CMK (cell line): Measurements from ENCODE around the gene ETV2.
"Not testable (repeated sequence)": the region's sequence is repeated elsewhere in the genome, so short reads cannot be mapped to it uniquely, and the experiment has no call there.

ENCODE experiments used
- DNase-seq: peaks from one replicate; pipeline ENCODE4 v3.0.0-alpha.2; 2010; ENCODE audit warnings: low read depth

ETV2 gene

GRCh38 chr19:35628565-35629331 lies 12.8 kb upstream of the ETV2 start, which contains the start of gene RBM42:
RBM42 (plus strand) TSS chr19:35629036; CDS start chr19:35629154, 118 bp downstream.
- DNase-seq = peak; percentile 98

GRCh38 chr19:35629332-35629633 lies 12.3 kb upstream of the ETV2 start:
- DNase-seq = no peak

GRCh38 chr19:35633727-35634440 lies 7.7 kb upstream of the ETV2 start:
- DNase-seq = no peak

- DNase-seq = no peak
These were observed 4.9 kb upstream of the ETV2 start for GRCh38 chr19:35636651-35637050.

- DNase-seq = no peak
These were observed 4.4 kb upstream of the ETV2 start for GRCh38 chr19:35637165-35637564.

- no peak for DNase-seq
These were observed 2.3 kb upstream of the ETV2 start for GRCh38 chr19:35639321-35639639.

- DNase-seq = no peak
These were observed 1.7 kb upstream of the ETV2 start for GRCh38 chr19:35639863-35640262.

GRCh38 chr19:35642312-35642711 lies 767 bp downstream of the ETV2 start:
- DNase-seq = no peak

- no peak for DNase-seq
These were observed 1.3 kb downstream of the ETV2 start for GRCh38 chr19:35642798-35643254.

- DNase-seq = peak; percentile 76
These were observed 2.0 kb downstream of the ETV2 start for GRCh38 chr19:35643255-35644205.

GRCh38 chr19:35644206-35644986 lies 2.9 kb downstream of the ETV2 start:
- DNase-seq = peak; percentile 86

GRCh38 chr19:35644987-35645679 lies 3.6 kb downstream of the ETV2 start:
- peak; percentile 78 for DNase-seq

- no peak for DNase-seq
These were observed 4.4 kb downstream of the ETV2 start for GRCh38 chr19:35645680-35646511.

GRCh38 chr19:35648017-35648961 lies 6.7 kb downstream of the ETV2 start, which contains the start of gene COX6B1:
COX6B1 (plus strand) TSS chr19:35648323; CDS start chr19:35651244, 2,921 bp downstream.
- peak; percentile 88 for DNase-seq

- no peak for DNase-seq
These were observed 9.0 kb downstream of the ETV2 start for GRCh38 chr19:35650581-35650980.

- DNase-seq = not testable (repeated sequence)
These were observed 13.3 kb downstream of the ETV2 start for GRCh38 chr19:35654828-35655227.

GRCh38 chr19:35655600-35655999 lies 14.1 kb downstream of the ETV2 start:
- no peak for DNase-seq

- no peak for DNase-seq
These were observed 15.2 kb downstream of the ETV2 start for GRCh38 chr19:35656700-35657099.
